GM19468 (cell line): ENCODE measurements around the gene CASZ1.

Experiments used
- ATAC-seq: cut with Tn5 transposase; IDR thresholded peaks from one replicate; pipeline ENCODE4 v1.9.1; 2021; ENCODE audit warnings: mild to moderate bottlenecking, moderate library complexity, moderate number of reproducible peaks; ENCODE audit not compliant: unreplicated experiment; ENCODE audit errors: extremely low read depth

Gene CASZ1

DNA sequence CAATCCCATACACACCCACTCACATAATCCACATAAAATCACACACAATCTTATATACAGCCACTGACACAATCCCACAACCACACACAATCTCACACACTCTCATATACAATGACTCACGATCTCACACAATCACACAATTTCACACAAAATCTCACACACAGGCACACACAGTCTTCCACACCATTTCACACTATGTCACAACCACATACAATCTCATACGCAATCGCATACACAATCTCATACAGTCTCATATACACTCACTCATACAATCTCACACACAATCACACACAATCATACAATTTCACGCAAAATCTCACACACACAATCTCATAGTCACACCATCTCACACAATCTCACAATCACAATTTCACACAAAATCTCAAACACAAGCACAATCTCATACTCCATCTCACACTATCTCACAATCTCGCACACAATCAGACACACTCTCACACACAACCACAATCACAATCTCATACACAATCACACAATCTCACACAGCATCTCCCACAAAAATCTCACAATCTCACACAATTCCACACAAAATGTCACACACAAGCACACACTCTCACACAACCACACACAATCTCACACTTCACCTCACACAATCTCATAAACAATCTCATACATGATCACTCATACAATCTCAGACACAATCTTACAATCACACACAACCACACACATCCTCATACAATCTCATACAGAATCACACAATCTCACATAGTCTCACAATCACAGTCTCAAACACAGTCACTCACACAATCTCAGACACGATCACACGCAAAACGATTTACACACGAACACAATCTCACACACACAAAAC, 18.5 kb downstream of the CASZ1 start:
- ATAC-seq, result no peak

DNA sequence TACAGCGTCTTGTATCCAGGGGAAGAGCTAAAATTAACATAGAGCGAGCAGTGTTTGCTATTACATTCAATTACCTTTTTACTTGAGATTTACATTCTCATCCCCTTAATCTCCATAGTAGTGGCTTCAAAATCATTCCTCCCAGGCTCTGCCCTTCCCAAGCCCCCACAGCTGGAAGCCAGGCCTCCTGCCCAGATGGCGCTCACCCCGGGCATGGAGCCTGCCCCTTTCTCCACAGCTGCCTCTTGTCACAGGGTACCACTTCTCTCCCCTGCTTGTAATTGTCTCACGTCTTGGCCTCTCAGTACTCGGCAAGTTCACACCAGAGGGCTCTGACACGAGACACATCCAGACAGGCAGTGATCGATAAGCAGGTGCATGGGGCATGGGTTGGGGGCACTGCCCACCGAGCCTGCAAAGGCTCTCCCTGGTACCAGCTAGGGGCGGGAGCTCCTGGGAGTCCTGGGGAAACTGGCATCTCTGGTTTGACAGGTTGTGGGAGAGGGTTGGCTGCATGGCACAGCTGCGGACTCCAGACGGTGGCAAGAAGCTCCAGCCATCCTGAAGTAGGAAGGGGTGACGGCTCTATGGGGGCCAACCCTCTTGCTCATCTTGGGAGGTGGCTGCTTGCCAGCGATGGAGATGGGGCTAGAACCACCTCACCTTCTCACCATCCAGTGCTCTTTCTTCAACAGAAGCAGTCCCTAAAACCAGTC, 20.1 kb downstream of the CASZ1 start:
- no peak for ATAC-seq

DNA sequence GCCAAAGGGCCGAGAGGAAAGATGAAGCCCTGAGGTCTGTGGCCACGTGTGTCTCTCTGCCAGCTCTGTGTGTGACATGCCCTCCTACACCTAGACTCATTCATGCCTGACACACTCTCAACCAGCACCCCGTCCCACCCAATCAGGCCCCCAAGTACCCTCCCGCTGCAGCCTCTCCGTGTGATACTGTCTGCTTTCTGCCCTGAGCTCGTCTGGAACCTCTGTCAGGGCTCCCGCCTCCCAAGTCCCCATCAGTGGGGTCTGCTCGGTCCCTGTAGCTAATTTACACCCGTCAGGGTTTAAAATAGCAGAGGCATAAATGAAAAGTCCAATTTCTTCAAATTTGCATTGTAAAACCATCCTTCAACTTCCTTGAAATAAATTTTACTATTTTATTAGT, 20.7 kb downstream of the CASZ1 start:
- no peak for ATAC-seq

- no peak for ATAC-seq
These were observed 21.7 kb downstream of the CASZ1 start for GRCh38 chr1:10774615-10775310.

GRCh38 chr1:10773851-10774614, 22.4 kb downstream of the CASZ1 start:
- ATAC-seq, result no peak

- no peak for ATAC-seq
These were observed 23.1 kb downstream of the CASZ1 start for GRCh38 chr1:10773376-10773775.

DNA sequence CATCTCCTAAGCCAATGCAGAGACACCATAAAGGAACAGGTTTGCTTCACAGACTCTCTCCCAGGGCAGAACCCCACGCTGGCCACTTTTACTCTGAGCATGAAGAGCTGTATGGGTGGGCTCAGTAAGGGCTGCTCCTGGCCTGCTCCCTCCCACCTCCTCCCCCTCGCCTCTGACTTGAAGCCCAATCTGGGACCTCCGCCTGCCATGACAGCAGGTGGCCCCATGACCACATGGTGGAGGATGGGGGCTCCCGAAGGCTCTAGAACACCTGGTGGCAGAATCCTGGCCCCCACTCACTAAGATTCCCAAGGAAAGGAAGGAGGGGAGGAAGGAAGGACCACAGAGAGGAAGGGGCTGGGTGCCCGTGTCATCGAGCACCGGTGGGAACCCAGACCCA, 23.7 kb downstream of the CASZ1 start:
- ATAC-seq, result no peak

DNA sequence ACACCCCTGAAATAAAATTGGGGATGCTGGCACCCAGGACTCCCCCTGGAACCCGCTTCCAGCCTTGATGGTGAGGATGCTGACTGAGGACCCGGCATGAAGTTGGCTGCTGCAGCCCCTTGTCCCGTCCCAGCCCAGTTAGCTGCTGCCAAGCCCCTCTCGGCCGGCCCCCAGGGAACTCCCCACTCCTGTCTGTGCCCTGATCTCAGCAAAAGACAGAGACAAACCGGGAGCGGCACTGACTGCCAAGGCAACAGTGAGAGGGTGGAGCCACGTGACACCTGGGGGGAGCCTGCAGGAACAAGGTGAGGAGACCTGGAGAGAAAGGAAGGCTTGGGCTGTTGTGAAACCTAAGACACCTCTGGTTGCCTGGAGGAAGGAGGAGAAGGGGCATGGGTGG, 24.7 kb downstream of the CASZ1 start:
- no peak for ATAC-seq

- ATAC-seq, result no peak
These were observed 27.9 kb downstream of the CASZ1 start for GRCh38 chr1:10768552-10768951.

DNA sequence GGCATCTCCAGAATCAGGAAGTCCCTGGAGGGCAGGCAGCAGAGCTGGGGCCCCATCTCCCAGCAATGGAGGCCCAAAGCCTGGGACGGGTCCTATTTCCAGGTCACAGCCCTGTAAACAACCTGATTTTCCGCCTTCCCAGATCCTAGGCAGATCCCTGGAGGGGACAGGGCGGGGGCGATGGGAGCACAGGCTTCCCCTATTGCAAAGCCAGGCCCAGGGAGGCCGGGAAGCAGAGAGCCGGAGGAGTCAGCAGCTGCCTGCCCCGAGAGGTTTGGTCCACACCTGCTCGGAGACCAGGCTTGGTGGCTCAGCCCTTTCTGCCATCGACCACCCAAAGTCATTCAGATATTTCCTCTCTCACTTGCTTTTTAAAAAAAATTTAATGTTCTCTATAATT, 29.2 kb downstream of the CASZ1 start:
- no peak for ATAC-seq

DNA sequence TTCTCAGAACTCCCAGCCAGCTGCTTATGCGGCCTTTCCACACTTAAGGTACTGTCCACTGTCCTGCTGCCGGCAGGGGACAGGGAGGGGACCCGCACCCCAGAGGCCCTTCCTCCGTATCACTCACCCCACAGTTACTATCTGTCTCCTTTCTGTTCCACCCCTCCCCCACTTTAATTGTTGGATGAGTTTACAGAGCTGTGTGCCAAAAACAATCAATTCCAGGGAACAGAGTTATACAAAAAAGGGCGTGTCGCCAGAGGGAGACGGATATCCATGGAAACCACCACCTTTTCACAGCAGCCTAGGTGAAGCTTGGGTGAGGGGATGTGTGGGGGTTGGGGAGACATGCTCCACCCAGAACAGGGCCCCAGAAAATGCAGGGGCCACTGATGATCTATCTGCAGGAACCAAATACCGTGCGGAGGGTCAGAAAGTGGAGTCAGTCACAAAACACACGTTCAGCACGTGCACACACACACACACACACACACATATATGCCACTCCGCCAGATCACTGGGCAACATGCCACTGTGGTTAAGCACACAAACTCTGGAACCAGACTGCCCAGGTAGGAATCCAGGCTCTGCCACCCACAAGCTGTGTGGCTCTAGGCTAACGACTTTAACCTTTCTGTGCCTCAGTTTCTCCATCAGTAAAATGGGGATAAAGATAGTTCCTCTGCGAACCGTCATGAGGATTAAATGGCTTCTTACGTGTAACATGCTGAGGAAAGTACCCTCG, 30.5 kb downstream of the CASZ1 start:
- no peak for ATAC-seq

GRCh38 chr1:10765304-10765703, 31.1 kb downstream of the CASZ1 start:
- no peak for ATAC-seq

DNA sequence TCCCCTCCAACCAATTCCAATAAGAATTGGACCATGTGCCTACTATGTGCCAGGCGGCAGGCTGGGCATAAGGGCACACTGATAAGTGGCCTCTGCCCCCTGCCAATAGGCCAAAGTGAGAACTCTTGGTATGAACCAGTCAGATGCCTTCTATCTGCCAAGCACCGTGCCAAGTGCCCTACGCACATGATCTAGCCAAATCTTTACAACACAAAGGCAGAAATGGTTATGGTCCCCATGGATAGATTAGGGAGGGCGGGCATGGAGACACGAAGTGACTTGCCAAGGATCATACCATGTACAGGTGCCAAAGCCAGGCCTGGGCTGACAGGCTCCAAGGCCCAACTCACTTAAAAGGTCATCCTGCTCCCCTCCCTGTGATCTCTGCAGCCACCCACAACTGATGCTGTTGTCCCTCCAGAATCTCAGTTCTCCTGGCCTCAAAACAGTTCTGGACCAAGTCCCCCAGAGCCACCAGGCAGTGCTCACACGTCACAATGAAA, 32.1 kb downstream of the CASZ1 start:
- ATAC-seq, result no peak

GRCh38 chr1:10762875-10763274, 33.6 kb downstream of the CASZ1 start:
- ATAC-seq, result no peak

DNA sequence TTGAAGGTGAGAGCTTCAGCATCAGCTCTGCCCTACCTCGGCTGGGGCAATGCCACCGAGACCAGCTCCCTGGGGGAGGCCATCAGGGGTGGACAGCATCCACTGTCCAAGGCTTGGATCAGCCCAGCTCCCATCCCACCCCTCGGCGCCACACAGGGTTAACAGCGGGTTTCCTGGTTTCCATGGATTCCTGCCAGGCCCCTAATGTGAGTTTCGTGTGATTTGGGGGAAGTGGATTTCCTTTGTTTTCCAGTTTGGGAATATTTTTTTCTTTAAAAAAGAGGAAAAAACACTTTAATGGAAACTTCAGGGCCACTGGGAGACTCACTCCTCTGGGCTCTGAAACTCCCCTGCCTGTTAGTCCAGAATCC, 34.3 kb downstream of the CASZ1 start:
- no peak for ATAC-seq

GRCh38 chr1:10761503-10762152, 34.8 kb downstream of the CASZ1 start:
- ATAC-seq, result no peak

DNA sequence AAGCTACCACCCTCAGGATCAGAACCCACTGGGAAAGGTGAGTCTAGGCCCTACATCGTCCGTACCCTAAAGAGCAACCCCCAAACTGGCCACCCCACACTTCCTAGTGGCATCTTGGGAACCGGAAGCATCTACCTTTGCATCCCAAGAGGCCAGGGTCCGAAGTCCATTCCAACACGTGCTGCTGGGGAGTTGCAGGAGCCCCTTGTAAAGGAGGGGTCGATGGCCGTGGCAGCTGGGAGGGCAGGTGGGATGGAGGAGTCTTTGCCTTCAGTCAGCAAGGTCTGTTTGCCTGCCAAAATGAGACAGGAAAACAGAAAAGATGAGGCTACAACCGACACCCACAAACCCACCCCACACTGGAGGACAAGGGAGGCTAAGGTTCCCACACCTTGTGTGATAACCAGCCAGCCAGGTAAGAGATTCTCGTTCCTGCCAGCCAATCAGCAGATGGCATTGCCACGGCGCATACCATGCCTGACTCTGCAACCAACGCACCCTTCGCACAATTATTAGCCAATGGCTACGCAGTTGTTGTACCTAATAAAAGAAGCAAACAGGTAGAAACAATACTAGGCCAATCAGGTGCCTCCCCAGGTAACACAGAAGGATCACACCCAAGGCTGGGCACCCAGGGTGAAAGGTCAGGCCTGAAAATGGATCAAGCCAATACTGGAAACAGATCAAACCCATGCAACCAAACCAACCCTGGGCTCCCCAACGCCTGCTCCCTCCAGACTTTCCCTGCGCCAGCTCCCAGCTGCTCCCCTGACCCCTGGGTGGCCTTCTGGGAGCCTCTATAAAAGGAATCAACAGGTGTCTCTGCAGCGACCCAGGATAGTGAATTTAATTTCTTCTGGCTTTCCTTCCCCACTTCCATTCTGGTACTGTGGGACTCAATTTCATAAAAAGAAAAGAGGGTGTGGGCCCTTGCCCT, 35.6 kb downstream of the CASZ1 start:
- ATAC-seq, result no peak
